ENCODE measurements around the gene CD70.
"Not testable (repeated sequence)": the region's sequence is repeated elsewhere in the genome, so short reads cannot be mapped to it uniquely, and the experiment has no call there.

Gene CD70

DNA sequence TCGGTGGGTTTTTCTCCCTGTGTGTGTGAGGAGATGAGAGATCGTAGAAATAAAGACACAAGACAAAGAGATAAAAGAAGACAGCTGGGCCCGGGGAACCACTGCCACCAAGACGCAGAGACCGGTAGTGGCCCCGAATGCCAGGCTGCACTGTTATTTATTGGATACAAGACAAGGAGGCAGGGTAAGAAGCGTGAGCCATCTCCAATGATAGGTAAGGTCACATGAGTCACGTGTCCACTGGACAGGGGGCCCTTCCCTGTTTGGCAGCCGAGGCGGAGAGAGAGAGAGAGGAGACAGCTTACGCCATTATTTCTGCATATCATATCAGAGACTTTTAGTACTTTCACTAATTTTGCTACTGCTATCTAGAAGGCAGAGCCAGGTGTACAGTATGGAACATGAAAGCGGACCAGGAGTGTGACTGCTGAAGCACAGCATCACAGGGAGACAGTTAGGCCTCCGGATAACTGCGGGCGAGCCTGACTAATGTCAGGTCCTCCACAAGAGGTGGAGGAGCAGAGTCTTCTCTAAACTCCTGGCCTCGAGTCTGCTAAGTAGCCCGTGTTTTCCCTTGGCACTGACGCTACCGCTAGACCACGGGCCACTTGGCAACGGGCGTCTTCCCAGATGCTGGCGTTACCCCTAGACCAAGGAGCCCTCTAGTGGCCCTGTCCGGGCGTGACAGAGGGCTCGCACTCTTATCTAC lies 42.0 kb upstream of the CD70 start:
- H3K9me3 ChIP-seq (ENCODE audit: control insufficient read depth, insufficient read depth, low read depth, low read length); H3K4me3 ChIP-seq (ENCODE audit: low read depth, low read length); H3K27ac ChIP-seq (ENCODE audit: extremely low read depth, low read depth, low read length); H3K36me3 ChIP-seq (ENCODE audit: control insufficient read depth in 2 of 2, insufficient read depth in 1 of 2, low read length in 2 of 2); POLR2A ChIA-PET; H3K4me1 ChIP-seq (ENCODE audit: control insufficient read depth, insufficient read depth, low read length): not testable (repeated sequence)
- TF ChIP-seq ZNF600 (tag by site-specific recombination; IDR thresholded peaks at IDR 0.05) (0 out of 2 replicates have a peak, but pooled peaks have one; percentile 22), ZNF654 (tag by site-specific recombination; IDR thresholded peaks at IDR 0.05; ENCODE audit: low read depth) (peak; percentile 78), SP7 (tag by site-specific recombination; IDR thresholded peaks at IDR 0.05) (0 out of 2 replicates have a peak, but pooled peaks have one; percentile 20), ZNF2 (tag by site-specific recombination; IDR thresholded peaks at IDR 0.05) (0 out of 2 replicates have a peak, but pooled peaks have one; percentile 67), ZBTB8A (tag by site-specific recombination; IDR thresholded peaks at IDR 0.05) (peak; percentile 59)
- TF ChIP-seq, protein P1, sequence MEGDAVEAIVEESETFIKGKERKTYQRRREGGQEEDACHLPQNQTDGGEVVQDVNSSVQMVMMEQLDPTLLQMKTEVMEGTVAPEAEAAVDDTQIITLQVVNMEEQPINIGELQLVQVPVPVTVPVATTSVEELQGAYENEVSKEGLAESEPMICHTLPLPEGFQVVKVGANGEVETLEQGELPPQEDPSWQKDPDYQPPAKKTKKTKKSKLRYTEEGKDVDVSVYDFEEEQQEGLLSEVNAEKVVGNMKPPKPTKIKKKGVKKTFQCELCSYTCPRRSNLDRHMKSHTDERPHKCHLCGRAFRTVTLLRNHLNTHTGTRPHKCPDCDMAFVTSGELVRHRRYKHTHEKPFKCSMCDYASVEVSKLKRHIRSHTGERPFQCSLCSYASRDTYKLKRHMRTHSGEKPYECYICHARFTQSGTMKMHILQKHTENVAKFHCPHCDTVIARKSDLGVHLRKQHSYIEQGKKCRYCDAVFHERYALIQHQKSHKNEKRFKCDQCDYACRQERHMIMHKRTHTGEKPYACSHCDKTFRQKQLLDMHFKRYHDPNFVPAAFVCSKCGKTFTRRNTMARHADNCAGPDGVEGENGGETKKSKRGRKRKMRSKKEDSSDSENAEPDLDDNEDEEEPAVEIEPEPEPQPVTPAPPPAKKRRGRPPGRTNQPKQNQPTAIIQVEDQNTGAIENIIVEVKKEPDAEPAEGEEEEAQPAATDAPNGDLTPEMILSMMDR (tag by site-specific recombination; IDR thresholded peaks at IDR 0.05): peak; percentile 60; the same call in 1 of the 2 replicates
- CTCF ChIA-PET: interaction anchor here (0.5 to 3.2 kb wide), 18 partner anchors 10 to 1890 kb away, joined by 3 to 10 read pairs (median 4); no protein-coding TSS in a partner anchor

GRCh38 chr19:6632002-6632621 lies 41.2 kb upstream of the CD70 start:
- H3K4me3 ChIP-seq (ENCODE audit: low read depth, low read length): no peak overlapping the region
- CTCF ChIA-PET: interaction anchor here (0.5 to 3.2 kb wide), 30 partner anchors 9 to 584 kb away, joined by 3 to 16 read pairs (median 3); partner anchors contain the start of genes TNFSF9 and VAV1
- H3K36me3 ChIP-seq (ENCODE audit: control insufficient read depth in 2 of 2, insufficient read depth in 1 of 2, low read length in 2 of 2): no peaks in the 10 kb centered on the region
- no peak overlapping the region for H3K27ac ChIP-seq (ENCODE audit: extremely low read depth, low read depth, low read length)
- POLR2A ChIA-PET: no interaction called here
- H3K9me3 ChIP-seq (ENCODE audit: control insufficient read depth, insufficient read depth, low read depth, low read length): no peaks in the 10 kb centered on the region
- no peaks in the 10 kb centered on the region for H3K4me1 ChIP-seq (ENCODE audit: control insufficient read depth, insufficient read depth, low read length)
- TF ChIP-seq TCF7L2 (IDR thresholded peaks at IDR 0.05; ENCODE audit: borderline replicate concordance, low read depth, low read length) (no peak), ZNF426 (tag by site-specific recombination; IDR thresholded peaks at IDR 0.05) (no peak), ZNF629 (tag by site-specific recombination; IDR thresholded peaks at IDR 0.05) (no peak), ZNF660 (tag by site-specific recombination; IDR thresholded peaks at IDR 0.05) (0 out of 2 replicates have a peak, but pooled peaks have one; percentile 32), ZNF335 (tag by site-specific recombination; conservative IDR thresholded peaks at IDR 0.05) (0 out of 2 replicates have a peak, but pooled peaks have one; percentile 22), ZNF654 (tag by site-specific recombination; IDR thresholded peaks at IDR 0.05; ENCODE audit: low read depth) (peak; percentile 76), ZNF596 (tag by site-specific recombination; IDR thresholded peaks at IDR 0.05) (no peak), FEZF1 (tag by site-specific recombination; IDR thresholded peaks at IDR 0.05) (no peak), BCL6B (tag by site-specific recombination; IDR thresholded peaks at IDR 0.05) (no peak)
- TF ChIP-seq, protein P1 (tag by site-specific recombination; IDR thresholded peaks at IDR 0.05): peak; percentile 27; the same call in 1 of the 2 replicates
